Effector CD4-positive, alpha-beta T cell (primary cell): Measurements from ENCODE around the gene NUDT1.
"Not testable (repeated sequence)": the region's sequence is repeated elsewhere in the genome, so short reads cannot be mapped to it uniquely, and the experiment has no call there.

Experiments
- DNase-seq: peaks from one replicate; pipeline ENCODE4 v3.0.0-alpha.2; 2020

NUDT1 gene

GRCh38 chr7:2251381-2251780 lies 9.4 kb downstream of the NUDT1 start:
- no peak for DNase-seq

- no peak for DNase-seq
Observed at GRCh38 chr7:2251841-2252771, 10.1 kb downstream of the NUDT1 start.

- DNase-seq, result no peak
Observed at GRCh38 chr7:2253021-2253420, 11.0 kb downstream of the NUDT1 start.

GRCh38 chr7:2253525-2254244 lies 11.7 kb downstream of the NUDT1 start:
- no peak for DNase-seq

- DNase-seq, result no peak
Observed at GRCh38 chr7:2254429-2255144, 12.6 kb downstream of the NUDT1 start.

GRCh38 chr7:2255145-2256139 lies 13.4 kb downstream of the NUDT1 start:
- DNase-seq, result no peak

- no peak for DNase-seq
Observed at GRCh38 chr7:2256306-2257045, 14.4 kb downstream of the NUDT1 start.

- DNase-seq, result no peak
Observed at GRCh38 chr7:2257046-2257551, 15.1 kb downstream of the NUDT1 start.

- DNase-seq, result no peak
Observed at GRCh38 chr7:2257651-2258050, 15.6 kb downstream of the NUDT1 start.

- no peak for DNase-seq
Observed at GRCh38 chr7:2258661-2259365, 16.8 kb downstream of the NUDT1 start.

GRCh38 chr7:2259480-2259879 lies 17.5 kb downstream of the NUDT1 start:
- DNase-seq, result no peak

- DNase-seq, result no peak
Observed at GRCh38 chr7:2260820-2261219, 18.8 kb downstream of the NUDT1 start.

GRCh38 chr7:2261611-2262010 lies 19.6 kb downstream of the NUDT1 start:
- DNase-seq, result no peak

GRCh38 chr7:2263176-2263575 lies 21.1 kb downstream of the NUDT1 start:
- no peak for DNase-seq

GRCh38 chr7:2264158-2264557 lies 22.1 kb downstream of the NUDT1 start:
- DNase-seq, result no peak

- no peak for DNase-seq
Observed at GRCh38 chr7:2266911-2267310, 24.9 kb downstream of the NUDT1 start.

GRCh38 chr7:2269089-2269990 lies 27.3 kb downstream of the NUDT1 start:
- DNase-seq, result not testable (repeated sequence)

GRCh38 chr7:2269991-2270460 lies 28.0 kb downstream of the NUDT1 start:
- DNase-seq, result no peak

GRCh38 chr7:2270495-2270894 lies 28.5 kb downstream of the NUDT1 start:
- no peak for DNase-seq
